NCI-H446 treated with DMSO at 0.1 percent for 48 hours (cell line): ENCODE measurements around the gene TAF13.
"Not testable (repeated sequence)": the region's sequence is repeated elsewhere in the genome, so short reads cannot be mapped to it uniquely, and the experiment has no call there.

Experiments
- DNase-seq: peaks from one replicate; lab custom pipeline; 2025; lab: John Stamatoyannopoulos, UW

TAF13 gene

GRCh38 chr1:109091078-109091838 lies 15.5 kb upstream of the TAF13 start:
- no peak for DNase-seq

GRCh38 chr1:109090196-109091077 lies 14.6 kb upstream of the TAF13 start, which contains the start of gene TMEM167B:
TMEM167B (plus strand) TSS chr1:109090764; CDS start chr1:109090873, 109 bp downstream.
- DNase-seq: peak; percentile 90

GRCh38 chr1:109089242-109090015 lies 13.6 kb upstream of the TAF13 start:
- DNase-seq: peak; percentile 92

GRCh38 chr1:109084563-109085517 lies 9.0 kb upstream of the TAF13 start:
- no peak for DNase-seq

- no peak for DNase-seq
These were observed 8.1 kb upstream of the TAF13 start for GRCh38 chr1:109083923-109084322.

- no peak for DNase-seq
These were observed 7.7 kb upstream of the TAF13 start for GRCh38 chr1:109083501-109083900.

GRCh38 chr1:109080441-109081082 lies 4.8 kb upstream of the TAF13 start:
- DNase-seq: no peak

- DNase-seq: no peak
These were observed 3.4 kb upstream of the TAF13 start for GRCh38 chr1:109079240-109079622.

GRCh38 chr1:109078317-109078716 lies 2.5 kb upstream of the TAF13 start:
- DNase-seq: no peak

- no peak for DNase-seq
These were observed 6.5 kb downstream of the TAF13 start for GRCh38 chr1:109069294-109069693.

- DNase-seq: no peak
These were observed 7.9 kb downstream of the TAF13 start for GRCh38 chr1:109067883-109068282.

GRCh38 chr1:109065137-109065536 lies 10.7 kb downstream of the TAF13 start:
- DNase-seq: no peak

- no peak for DNase-seq
These were observed 14.6 kb downstream of the TAF13 start for GRCh38 chr1:109061183-109061582.

GRCh38 chr1:109060707-109061106 lies 15.1 kb downstream of the TAF13 start:
- DNase-seq: no peak

- DNase-seq: no peak
These were observed 16.8 kb downstream of the TAF13 start for GRCh38 chr1:109059026-109059425.

GRCh38 chr1:109056064-109056463 lies 19.7 kb downstream of the TAF13 start:
- no peak for DNase-seq

GRCh38 chr1:109052145-109052544 lies 23.7 kb downstream of the TAF13 start:
- not testable (repeated sequence) for DNase-seq

- no peak for DNase-seq
These were observed 25.4 kb downstream of the TAF13 start for GRCh38 chr1:109050228-109050995.

GRCh38 chr1:109048335-109048734 lies 27.5 kb downstream of the TAF13 start:
- no peak for DNase-seq

- DNase-seq: no peak
These were observed 28.5 kb downstream of the TAF13 start for GRCh38 chr1:109047339-109047738.
